GM20431 (cell line): Measurements from ENCODE around the gene ABLIM2.

Source experiments
- in situ Hi-C: fragments of 300-500 bp; cut with MseI, MboI; formaldehyde crosslinking; loops from one replicate; pipeline ENCODE4 v1.15.0; 2020; ENCODE audit warnings: low sequenced_read_pairs; ENCODE audit not compliant: unreplicated experiment

ABLIM2 gene

GRCh38 chr4:7978907-7979651 lies 179.5 kb downstream of the ABLIM2 start:
- in situ Hi-C loops = no loop called here

- in situ Hi-C loops = no loop called here
These were observed 180.1 kb downstream of the ABLIM2 start for GRCh38 chr4:7978489-7978888.

- in situ Hi-C loops = no loop called here
These were observed 182.0 kb downstream of the ABLIM2 start for GRCh38 chr4:7976634-7977033.

- in situ Hi-C loops = no loop called here
These were observed 182.6 kb downstream of the ABLIM2 start for GRCh38 chr4:7976025-7976424.

DNA sequence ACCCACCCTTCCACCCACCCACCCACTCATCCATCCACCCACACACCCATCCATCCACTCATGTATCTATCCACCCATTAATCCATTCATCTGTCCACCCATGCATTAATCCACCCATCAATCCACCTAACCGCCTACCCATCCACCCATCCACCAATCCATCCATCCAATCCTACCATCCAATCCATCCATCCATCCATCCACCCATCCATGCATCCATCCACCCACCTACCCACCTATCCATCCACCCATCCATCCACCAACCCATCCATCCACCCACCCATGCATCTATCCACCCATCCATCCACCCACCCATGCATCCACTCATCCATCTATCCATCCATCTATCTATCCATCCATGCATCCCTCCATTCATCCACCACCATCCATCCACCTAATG lies 184.2 kb downstream of the ABLIM2 start:
- in situ Hi-C loops = no loop called here

DNA sequence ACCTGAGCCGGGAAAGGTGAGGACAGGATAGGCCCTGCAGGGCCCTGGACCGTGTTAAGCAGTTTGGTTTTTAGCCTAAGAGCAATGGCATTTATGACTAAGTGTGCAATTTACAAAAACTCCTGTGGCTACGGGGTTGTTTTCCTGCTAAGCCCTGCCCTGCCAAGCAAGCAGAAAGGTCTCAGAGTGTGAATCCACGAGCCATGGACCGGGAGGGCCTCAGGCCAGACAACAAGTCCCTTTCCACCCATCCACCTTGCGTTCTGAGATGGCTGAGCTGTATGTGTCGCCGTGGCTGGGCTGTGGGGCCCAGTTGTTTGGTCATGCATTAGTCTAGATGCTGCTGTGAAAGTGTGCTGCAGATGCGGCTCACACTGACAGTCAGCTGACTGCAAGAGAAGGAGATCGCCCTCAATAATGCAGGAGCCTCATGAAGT lies 185.1 kb downstream of the ABLIM2 start:
- in situ Hi-C loops = no loop called here

- in situ Hi-C loops = no loop called here
These were observed 186.6 kb downstream of the ABLIM2 start for GRCh38 chr4:7971881-7972500.

DNA sequence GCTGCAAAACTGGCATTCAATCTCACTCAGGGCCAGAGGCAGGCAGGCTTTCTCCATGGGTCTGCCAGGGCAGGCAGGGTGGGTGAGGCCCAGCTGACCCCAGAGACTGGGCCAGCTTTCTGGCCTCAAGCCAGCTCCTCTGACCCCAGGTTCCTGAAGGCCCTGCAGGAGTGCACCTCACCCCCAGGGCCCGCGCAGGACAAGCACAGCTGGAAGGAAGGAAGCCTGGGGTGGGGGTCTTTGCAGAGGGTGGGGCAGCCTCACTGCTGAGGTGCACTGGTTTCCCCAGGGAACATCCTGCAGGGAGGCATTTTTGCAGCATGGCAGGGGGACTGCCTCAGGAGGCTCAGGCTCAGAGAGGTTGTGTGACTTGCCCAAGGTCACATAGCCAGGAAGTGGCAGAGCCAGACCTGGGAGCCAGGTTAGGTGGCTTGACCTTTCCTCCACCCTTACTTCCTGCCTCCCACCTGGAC lies 187.4 kb downstream of the ABLIM2 start:
- in situ Hi-C loops = no loop called here

DNA sequence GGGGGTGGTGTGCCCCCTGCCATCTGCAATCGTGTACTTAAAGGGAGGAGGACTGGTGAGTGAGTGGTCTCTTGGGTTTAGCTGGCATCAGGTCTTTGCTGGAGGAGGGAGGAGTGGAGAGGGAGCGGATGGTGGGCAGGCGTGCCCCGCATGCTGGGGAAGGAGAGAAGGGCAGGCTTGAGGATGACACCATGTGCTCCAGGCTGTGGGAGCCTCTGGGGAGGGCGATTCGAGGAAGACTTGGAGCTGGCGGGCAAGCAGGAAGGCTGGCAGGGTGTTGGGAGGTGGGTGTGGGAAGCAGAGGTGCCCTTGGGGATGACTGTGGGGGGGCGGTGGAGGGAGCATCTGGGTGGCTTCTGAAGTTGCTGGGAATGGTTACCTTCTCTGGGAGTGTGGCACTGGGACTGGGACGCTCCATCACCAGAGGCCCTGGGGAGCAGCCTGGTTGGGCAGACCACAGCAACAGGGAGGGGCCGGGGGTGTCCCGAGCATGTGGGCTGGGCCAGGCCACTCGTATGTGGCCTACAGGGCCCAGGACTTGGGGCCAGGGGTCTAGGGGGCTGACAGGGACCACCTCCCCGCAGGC lies 188.2 kb downstream of the ABLIM2 start:
- in situ Hi-C loops = no loop called here

- in situ Hi-C loops = no loop called here
These were observed 190.2 kb downstream of the ABLIM2 start for GRCh38 chr4:7968262-7968896.

DNA sequence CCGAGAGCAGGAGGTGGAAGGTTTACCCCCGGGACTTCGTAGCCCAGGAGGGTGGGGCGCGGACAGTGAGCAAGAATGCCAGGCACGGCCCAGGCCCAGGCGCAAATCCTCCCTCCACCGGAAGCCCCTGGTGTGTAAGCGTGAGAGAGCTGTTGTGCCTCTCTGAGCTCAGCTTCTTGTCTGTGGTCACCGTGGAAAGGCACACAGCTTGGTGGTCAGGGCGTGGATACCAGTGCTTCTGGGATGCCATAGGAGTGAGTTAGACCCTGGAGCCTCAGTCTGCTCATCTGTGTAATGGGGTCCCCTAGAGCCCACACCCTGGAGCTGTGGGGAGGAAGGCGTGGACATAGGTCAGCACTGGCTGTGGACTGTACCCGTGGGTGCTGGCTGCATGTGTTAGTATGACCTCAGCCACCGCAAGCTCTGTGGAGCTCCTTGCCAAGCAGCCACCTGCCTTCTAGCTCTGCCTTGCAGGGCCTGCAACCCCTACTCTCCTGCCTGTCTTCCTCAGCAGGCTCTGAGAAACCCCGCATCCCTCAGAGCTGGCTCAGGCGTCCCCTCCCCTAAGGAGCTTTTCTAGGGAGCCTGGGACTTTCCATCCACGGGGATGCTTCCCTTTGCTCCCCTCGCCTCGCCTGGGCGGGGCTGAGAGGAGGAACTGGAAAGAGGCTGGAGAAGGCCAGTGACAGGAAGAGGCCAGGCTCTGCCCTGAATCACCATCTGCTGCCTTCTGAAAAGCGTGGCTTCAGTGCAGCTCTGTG lies 190.9 kb downstream of the ABLIM2 start:
- in situ Hi-C loops = no loop called here

- in situ Hi-C loops = no loop called here
These were observed 191.6 kb downstream of the ABLIM2 start for GRCh38 chr4:7967063-7967440.

DNA sequence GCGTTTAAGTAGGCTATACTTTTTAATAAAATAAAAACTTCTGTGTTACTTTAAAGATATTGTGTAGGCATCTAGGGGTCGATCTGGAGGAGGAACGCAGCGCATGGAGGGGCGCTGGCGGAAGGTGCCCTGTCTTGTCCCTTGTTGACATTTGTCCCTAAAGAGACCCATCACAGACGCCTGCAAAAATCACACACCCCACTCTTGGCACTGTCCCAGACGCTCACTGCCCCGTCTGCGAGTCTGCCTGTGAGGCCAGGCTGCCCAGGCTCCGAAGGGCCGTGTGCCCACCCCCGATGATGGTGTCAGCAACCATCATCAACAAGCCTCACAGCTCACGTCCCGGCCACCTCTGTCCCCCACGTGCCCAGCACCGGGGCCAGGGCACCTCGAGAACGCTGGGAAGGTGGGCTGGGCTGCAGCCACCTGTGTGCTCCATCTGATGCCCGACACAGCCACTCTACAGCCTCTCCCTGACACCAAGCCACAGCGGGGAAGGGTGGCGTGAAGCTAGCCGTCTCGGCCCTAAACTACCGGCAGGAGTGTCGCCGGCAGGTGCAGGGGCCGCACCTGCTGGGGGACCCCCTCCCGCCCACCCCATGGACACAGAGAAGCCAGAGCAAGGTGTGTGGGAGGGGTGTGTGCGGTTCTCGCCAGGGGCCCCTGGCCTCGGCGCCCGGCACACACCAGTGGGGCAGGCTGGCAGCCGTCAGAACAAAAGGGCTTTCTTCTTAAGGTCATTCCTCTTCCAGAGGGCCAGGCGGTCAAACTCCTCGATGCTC lies 192.1 kb downstream of the ABLIM2 start:
- in situ Hi-C loops = no loop called here

GRCh38 chr4:7964890-7965662 lies 193.5 kb downstream of the ABLIM2 start:
- in situ Hi-C loops = no loop called here

DNA sequence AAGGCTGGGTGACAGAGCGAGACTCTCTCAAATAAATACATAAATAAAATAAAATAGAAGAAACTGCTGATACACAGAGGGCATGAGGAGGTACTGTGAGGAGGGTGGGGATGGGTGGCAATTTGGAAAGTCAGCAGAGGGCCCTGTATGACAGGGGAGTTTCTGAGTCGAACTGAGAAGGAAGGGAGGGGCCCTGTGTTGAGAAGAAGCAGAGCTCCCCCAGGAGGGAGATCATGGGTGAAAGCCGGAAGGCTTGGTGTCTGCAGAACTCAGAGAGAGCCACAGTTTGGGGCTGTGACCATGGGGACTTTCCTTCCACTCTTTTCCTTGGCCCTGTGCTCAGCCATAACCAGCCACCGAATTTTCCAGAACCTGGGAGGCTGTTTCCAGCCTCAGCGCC lies 194.2 kb downstream of the ABLIM2 start:
- in situ Hi-C loops = no loop called here

- in situ Hi-C loops = no loop called here
These were observed 194.9 kb downstream of the ABLIM2 start for GRCh38 chr4:7963691-7964090.

- in situ Hi-C loops = no loop called here
These were observed 195.8 kb downstream of the ABLIM2 start for GRCh38 chr4:7962609-7963508.
